ENCODE data around the gene POLA1. TPM values are rescaled to one million over a fixed set of nuclear protein-coding genes. Genes with fewer than 3 reads are reported as not detected.

POLA1 gene
- total RNA-seq, 1 donor from 2014 or later: 8.7 TPM

DNA sequence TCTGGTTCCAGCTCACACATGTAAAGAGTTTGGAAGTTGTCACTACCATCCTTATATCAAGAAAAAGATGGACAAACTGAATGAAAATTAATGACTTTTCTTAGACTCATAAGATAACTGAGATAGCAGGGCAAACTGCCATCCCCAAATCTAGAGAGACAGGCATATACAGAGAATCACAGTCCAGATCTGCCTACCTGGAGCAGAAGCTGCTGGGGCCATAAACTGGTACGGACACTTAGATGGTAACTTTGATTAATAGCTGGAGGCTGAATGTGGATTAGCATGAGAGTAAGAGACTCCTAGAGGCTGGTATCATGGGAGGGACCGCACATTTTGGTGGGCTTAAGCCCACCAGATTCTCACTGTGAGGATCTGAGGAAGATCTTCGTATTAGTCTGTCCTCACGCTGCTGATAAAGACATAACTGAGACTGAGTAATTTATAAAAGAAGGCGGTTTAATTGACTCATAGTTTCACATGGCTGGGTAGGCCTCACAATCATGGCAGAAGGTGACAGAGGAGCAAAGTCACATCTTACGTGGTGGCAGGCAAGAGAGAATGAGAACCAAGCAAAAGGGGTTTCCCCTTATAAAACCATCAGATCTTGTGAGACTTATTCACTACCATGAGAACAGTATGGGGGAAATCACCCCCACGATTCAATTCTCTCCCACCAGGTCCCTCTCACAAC lies 10.8 kb upstream of the POLA1 start:
- intact Hi-C loops (cut with DNase I): no loop called here
- no peak for DNase-seq (ENCODE audit: low spot score)

- DNase-seq (ENCODE audit: low spot score): no peak
- intact Hi-C loops (cut with DNase I): no loop called here
These were observed 9.7 kb upstream of the POLA1 start for GRCh38 chrX:24684048-24684447.

- no peak for DNase-seq (ENCODE audit: low spot score)
- intact Hi-C loops (cut with DNase I): no loop called here
These were observed 1.4 kb upstream of the POLA1 start for GRCh38 chrX:24692305-24692704.

GRCh38 chrX:24694825-24695224 lies 1.1 kb downstream of the POLA1 start:
- DNase-seq (ENCODE audit: low spot score): no peak
- intact Hi-C loops (cut with DNase I): no loop called here

- intact Hi-C loops (cut with DNase I): no loop called here
- no peak for DNase-seq (ENCODE audit: low spot score)
These were observed 2.6 kb downstream of the POLA1 start for GRCh38 chrX:24696294-24696693.

DNA sequence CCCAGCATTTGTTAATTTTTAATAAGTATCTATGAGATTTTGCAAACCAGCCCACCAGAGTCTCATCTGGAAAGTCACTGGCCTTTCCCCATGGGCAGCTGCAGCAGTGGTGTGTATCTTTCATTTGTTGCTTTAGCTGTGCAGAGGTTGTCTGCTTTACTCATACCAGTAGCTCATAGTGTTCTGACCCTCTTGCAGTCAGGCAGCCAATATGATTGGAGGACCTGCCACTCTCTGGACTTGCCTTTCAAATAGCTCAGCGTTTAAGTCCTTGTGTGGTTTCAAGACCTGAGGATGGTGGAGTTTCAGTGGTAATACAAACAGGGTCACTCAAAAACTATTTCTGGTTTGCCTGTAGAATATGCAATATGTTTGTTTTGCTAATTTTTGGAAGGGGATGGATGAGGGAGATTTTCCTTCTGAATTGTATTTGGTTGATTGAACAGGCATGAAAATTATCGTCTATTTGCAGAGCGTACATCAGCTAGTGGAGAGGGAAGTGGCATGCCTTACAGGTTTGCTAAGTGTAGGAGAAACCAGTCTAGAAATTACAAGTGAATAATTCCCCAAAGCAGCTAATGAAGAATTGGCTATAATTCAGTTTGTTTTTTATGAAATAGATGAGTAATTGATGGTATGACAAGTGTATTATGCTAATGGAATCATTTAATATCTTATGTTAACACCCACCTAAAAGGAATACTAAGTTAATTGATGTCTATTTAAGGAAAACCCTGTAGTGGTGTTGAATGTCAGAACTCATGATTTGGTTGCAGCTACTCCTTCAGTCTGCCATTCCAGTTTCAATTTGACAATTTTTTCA lies 8.9 kb downstream of the POLA1 start:
- intact Hi-C loops (cut with DNase I): no loop called here
- no peak for DNase-seq (ENCODE audit: low spot score)

DNA sequence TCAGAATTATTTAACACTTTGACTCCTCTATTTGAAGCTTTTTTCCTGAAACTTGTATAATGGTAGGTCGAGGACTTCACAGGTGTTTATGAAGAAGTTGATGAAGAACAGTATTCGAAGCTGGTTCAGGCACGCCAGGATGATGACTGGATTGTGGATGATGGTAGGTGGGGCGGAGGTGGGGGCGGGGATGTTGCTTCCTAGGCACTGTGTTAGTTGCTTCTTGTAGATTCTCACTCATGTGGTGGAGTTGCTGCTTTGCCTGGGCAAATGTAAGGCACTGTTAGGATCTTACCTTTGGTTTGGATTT lies 9.4 kb downstream of the POLA1 start:
- intact Hi-C loops (cut with DNase I): no loop called here

DNA sequence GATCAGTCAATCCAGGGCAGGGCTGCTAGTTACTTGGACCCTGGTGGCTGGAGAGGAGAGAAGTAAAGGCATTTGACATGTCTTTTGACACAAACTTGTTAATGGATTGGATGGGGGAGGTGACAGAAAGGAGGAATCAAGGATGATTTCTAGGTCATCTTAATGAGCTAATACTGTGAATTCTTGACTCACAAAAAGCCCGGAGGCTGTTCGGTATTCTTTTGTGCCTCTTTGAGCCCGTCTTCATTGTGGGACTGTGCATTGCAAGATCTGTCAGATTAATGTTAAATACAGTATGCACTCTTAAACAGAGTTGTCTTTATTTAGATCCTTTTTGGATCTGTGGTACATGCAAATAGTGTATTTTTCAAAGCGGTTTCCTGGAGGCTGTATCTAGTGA lies 25.1 kb downstream of the POLA1 start:
- intact Hi-C loops (cut with DNase I): no loop called here
- no peak for DNase-seq (ENCODE audit: low spot score)

More for the DNA sequence above, 9.4 kb downstream of the POLA1 start:
- no peak for DNase-seq (ENCODE audit: low spot score)

- no peak for DNase-seq (ENCODE audit: low spot score)
These were observed 26.3 kb downstream of the POLA1 start for GRCh38 chrX:24720036-24720435.

DNA sequence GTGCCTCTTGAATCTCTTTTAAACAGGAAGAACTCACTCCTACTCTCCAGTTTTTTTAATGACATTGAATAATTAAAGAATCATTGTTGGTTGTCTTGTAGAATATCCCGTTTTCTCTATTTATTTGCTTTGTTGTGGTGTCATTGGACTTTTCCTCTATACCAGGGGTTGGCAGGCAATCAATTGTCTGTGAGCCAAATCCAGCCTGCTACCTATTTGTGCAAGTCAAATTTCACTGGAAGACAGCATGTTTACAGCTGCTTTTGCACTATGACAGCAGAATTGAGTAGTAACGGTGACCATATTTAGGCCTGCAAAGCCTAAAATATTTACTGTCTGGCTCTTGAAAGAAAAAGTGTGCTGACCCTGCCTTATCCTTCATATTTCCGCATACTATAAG lies 34.8 kb downstream of the POLA1 start:
- no peak for DNase-seq (ENCODE audit: low spot score)
- intact Hi-C loops (cut with DNase I): no loop called here

More at GRCh38 chrX:24720036-24720435, 26.3 kb downstream of the POLA1 start:
- intact Hi-C loops (cut with DNase I): no loop called here

DNA sequence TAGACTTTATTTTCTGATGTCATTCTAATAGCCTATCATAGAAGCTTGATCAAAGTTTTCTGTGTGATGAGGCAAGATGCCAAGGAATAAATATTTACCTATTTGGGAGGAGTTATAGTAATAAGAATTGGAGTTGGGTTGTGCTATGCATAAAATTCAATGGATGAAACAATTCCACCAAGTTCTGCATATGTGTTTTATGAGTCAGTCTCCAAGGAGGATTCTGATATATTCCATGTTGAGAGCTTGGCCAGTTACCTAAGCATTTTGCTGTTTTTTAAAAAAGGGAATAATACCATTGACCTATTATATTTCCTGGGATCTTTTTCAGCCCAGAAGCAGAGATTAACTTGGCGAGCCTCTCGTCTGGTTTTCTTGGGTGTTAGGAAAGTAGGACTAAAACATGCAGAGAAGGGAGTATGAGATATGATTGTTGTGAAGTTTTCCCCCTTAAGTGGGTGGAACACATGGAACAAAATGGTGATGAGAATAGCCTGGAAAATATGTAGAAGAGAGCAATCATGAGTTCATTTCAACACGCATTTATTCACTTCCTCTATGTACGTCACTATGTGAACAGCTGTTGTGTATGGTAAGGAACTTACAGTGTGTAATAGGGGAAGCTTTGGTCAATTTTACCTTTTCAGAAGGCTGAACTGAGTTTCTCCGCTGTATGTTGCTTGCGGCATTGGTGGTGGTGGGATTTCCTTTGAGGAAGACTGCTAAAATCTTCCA lies 39.2 kb downstream of the POLA1 start:
- no peak for DNase-seq (ENCODE audit: low spot score)
- intact Hi-C loops (cut with DNase I): no loop called here

GRCh38 chrX:24741330-24741729 lies 47.6 kb downstream of the POLA1 start:
- intact Hi-C loops (cut with DNase I): no loop called here
- DNase-seq (ENCODE audit: low spot score): no peak

- DNase-seq (ENCODE audit: low spot score): no peak
- intact Hi-C loops (cut with DNase I): no loop called here
These were observed 54.5 kb downstream of the POLA1 start for GRCh38 chrX:24748196-24748595.

- no peak for DNase-seq (ENCODE audit: low spot score)
- intact Hi-C loops (cut with DNase I): no loop called here
These were observed 66.1 kb downstream of the POLA1 start for GRCh38 chrX:24759786-24760185.

GRCh38 chrX:24760363-24761000 lies 66.8 kb downstream of the POLA1 start:
- intact Hi-C loops (cut with DNase I): no loop called here
- DNase-seq (ENCODE audit: low spot score): no peak

GRCh38 chrX:24761306-24761705 lies 67.6 kb downstream of the POLA1 start:
- intact Hi-C loops (cut with DNase I): no loop called here
- DNase-seq (ENCODE audit: low spot score): no peak

- DNase-seq (ENCODE audit: low spot score): no peak
- intact Hi-C loops (cut with DNase I): no loop called here
These were observed 70.3 kb downstream of the POLA1 start for GRCh38 chrX:24763989-24764388.

- intact Hi-C loops (cut with DNase I): no loop called here
- DNase-seq (ENCODE audit: low spot score): no peak
These were observed 73.8 kb downstream of the POLA1 start for GRCh38 chrX:24767557-24767956.

DNA sequence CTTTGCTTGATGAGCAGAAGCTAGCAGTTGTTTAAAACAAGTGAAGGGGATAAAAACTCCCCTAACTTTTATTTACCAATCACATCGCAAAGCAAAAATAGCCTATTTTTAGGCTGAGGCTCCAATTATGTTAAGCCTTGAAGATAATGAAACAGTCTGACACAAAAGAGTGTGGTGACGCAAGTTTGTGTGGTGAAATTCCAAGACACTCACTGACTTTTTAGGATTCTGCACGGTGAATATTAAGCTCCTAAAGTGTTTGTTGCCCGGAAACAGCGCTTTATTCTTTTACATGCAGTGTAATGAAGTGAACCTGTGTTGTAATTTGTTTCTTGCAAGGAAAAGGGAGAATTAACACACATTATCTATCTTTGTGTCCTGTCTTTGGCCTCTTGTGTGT lies 74.8 kb downstream of the POLA1 start:
- no peak for DNase-seq (ENCODE audit: low spot score)
- intact Hi-C loops (cut with DNase I): no loop called here

GRCh38 chrX:24774650-24775049 lies 80.9 kb downstream of the POLA1 start:
- intact Hi-C loops (cut with DNase I): no loop called here
- no peak for DNase-seq (ENCODE audit: low spot score)

All from cardiac septum (tissue), 1 donor.